HG02884 (cell line): Measurements from ENCODE around the gene NOTUM.

Experiments
- ATAC-seq: cut with Tn5 transposase; IDR thresholded peaks from one replicate; pipeline ENCODE4 v1.9.1; 2021; ENCODE audit warnings: mild to moderate bottlenecking, moderate library complexity; ENCODE audit not compliant: unreplicated experiment

NOTUM gene

DNA sequence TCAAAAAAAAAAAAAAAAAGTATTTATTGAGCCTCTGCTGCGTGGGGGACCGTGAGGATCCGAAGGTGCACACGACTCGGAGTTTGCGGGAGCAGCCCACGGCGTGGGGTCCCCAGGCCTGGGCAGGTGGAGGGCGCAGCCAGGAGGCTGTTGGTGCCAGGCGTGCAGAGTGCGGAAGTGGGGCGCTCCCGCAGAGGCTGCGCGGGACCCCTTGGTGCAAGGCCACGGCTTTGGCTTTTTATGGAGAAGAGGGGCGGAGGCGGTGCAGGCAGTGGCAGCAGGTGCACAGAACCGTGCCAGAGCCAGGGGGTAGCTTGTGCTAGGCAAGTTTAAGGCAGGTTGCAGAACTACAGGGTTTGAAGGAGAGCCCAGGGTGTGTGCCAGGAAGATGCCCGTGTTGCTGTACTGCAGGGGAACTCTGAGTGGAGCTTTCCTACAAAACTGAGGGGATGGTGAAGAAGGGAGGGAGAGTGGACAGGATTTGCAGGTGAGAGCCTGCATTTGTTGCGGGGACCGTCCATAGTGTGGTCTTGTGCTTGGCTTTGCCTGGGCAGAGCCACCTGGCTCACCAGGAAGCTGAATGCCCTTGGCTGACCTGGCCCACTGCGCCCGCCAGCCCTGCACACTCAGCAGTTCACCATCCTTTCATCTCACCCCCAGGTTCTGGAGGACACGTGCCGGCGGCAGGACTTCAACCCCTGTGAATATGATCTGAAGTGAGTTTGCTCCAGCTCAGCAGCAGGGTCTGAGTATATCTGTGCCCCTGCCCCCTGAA lies 17.7 kb upstream of the NOTUM start:
- ATAC-seq = no peak

GRCh38 chr17:81977211-81977808 lies 16.3 kb upstream of the NOTUM start, which contains the start of gene ASPSCR1:
ASPSCR1 (plus strand) TSS chr17:81977629; CDS start chr17:81977647, 18 bp downstream.
- peak; percentile 79 for ATAC-seq

DNA sequence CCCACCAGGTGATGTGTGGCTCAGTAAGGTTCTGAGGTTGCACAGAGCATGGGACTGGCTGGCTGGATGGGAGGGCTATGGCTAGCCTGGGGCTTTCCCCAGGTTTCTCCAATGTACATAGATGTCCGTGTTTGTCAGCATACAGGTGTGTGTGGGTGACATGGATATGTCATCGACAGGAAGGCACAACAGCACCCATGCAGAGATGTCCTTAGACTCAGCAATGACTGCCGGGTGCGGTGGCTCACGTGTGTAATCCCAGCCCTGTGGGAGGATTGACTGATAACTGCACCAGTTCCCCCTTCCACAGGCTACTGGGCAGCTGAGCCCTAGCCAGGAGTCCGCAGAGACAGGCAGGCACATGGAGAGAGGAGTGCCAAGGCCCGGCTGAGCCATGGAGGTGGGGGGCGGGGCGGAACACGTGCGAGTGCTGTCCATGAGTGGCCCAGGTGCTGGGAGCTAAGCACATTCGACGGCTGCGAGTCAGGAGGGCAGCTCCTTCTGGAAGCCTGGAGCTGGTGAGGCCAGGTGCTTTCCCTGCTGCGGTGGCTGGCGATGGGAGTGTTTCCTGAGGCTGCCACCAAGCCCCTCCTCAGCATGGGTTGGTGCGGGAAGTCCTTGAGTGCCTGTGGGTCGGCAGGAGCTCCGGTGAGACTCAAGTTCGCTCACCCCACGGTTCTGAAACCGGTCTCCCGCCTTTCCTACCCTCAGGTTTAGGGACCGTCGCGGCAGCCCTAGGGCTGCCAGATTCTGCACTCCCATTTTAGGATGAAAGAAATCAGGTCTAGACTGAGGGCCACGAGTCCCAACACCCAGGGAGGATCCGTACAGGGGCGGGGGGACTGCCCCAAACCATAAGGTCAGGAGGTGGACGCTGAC lies 15.6 kb upstream of the NOTUM start:
- no peak for ATAC-seq

- ATAC-seq = no peak
These were observed 12.4 kb upstream of the NOTUM start for GRCh38 chr17:81973432-81973831.

GRCh38 chr17:81968850-81969812 lies 8.1 kb upstream of the NOTUM start:
- ATAC-seq = no peak

DNA sequence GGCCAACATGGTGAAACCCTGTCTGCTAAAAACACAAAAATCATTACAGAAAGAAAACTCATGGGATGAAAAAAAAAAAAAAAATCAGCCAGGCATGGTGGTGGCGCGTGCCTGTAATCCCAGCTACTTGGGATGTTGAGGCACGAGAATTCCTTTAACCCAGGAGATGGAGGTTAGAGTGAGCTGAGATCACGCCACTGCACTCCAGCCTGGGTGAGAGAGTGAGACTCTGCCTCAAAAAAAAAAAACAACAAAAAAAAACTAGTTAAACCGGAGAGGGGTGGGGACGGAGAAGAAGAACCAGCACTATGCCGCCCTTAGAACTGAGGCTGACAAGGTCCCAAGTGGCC lies 7.4 kb upstream of the NOTUM start:
- no peak for ATAC-seq

- ATAC-seq = no peak
These were observed 6.8 kb upstream of the NOTUM start for GRCh38 chr17:81967533-81968395.

DNA sequence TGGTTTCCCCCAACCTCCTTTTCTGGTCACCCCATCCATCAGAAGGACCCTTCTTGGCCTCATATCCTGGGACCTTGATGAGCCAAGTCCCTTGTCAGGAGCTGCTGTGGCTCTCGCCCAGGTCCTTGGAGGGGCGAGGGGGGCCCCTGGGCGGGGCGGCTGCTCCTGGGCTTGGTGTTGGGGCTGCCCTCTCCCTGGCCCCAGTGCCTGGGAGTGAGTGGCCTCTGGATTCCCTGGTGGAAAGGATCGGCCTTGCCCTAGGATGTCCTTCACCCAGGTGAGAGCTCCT lies 6.2 kb upstream of the NOTUM start:
- ATAC-seq = no peak

GRCh38 chr17:81966343-81967243 lies 5.6 kb upstream of the NOTUM start:
- ATAC-seq = no peak

- ATAC-seq = no peak
These were observed 3.3 kb upstream of the NOTUM start for GRCh38 chr17:81964081-81964849.

DNA sequence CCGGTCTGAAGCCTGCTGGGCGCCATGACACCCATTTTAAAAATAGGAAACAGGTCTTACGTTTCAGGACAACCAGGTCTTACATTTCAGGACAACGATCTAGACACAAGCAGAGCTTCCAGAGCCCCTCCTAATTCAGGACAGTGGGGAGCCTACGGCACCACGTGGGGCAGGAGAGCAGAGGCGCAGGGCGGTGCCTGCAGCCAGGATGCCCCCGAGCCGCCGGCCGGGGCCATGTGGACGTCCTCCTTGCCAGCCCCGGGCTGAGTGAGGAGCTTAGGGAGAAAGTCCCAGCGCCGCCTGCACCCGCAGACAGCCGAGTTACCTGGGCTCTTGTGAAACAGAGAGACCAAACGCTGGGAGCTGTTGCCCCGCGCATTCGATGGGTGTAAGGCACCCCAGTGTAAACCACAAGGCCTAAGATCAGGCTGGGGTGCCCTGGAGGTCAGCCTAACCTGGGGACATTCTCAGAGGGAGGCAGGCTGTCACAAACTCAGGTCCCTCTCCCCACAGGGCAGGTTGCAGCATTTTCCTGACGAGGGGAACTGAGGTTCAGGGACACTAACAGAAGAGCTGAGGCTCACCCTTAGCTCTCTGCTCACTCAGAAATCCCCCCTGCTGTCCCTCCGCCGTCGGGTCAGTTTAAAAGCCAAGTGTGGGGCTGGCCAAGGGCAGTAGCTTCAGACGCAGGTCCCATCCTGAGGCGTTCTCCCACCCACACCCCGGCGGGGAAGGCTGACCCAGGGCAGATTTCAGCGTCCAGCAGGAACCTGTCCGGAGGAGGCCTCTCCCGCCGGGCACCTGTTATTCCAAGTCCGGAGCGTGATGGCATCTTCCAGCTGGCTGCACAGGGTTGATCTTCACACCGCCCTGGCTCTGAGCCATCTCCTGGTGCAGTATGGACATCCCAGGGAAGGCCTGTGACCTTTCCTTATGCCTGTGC lies 1.8 kb upstream of the NOTUM start:
- ATAC-seq = no peak

- ATAC-seq = no peak
These were observed 823 bp upstream of the NOTUM start for GRCh38 chr17:81961521-81962498.

DNA sequence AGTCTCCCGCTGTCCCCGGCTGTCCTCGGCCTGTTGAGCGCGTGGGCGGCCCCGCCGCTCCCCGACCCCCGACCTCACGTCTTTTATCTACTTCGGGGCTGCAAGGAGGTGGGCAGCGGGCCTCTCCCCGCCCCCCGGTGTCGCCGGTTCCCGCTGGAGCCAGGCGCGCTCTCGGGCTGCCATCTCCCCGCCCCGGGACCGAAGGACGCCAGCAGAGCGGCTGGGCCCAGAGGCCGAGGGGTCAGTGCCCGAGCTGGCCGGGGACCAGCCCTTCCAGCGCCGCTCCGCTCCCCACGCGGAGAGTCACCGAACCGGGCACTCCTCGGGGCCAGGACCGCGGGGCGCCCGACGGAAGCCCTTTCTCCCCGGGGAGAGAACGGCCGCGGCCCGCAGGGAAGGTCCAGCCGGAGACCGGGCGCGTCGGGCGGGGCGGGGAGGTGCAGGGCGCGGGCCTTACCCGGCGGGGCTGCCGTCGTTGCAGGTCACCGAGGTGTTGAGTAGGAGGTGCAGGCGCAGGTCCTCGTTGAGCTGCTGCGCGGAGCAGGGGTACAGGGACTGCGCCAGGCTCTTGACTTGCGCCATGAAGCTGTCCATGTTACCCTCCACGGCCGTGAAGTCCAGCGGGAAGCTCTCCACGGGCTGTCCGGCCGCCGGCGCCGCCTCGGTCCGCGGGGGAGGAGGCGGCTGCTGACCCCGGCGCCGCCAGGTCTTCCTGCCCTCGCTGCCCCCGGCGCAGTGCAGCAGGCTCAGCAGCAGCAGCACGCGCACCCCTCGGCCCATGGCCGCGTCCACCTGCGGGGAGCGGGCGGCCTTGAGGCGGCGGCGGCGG lies 643 bp downstream of the NOTUM start:
- no peak for ATAC-seq

DNA sequence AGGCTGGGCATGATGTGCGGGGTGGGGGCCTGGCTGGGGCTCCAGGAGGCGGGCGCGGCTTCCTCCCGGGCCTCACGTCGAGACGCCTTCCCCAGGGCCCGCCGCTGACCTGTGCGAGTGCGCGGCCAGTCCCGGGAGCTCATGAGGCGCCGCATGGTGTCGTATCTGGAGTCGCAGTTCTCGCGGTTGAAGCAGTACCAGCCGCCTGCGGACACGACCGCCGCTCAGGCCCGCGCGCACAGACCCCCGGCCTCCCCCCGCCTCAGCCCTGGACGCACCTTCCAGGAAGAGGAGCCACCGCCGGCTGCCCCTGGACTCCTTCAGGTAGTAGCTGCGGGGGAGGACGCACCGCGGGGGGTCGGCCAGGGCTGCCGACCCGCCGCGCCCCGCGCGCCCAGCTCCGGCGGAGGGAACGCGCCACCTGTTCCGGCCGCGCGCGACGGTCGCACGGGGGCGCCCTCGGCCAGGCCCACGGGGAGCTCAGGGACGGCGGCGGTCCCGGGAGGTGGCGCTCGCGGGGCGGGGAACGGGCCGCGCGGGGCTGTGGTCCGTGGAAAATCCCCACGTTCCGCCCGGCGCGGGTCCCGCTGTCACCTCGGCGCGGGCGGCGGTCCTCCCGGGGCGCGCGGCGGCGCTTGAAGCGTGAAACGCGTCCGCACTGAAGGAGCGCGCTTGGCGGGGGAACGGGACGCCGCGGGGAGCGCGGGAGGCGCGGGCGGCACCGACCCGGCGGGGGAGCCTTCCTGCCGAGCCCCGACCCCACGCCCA lies 1.4 kb downstream of the NOTUM start:
- no peak for ATAC-seq
